Type B pancreatic cell (in vitro differentiated cells): ENCODE measurements around the gene PTBP3. TPM values are rescaled to one million over a fixed set of nuclear protein-coding genes. Genes with fewer than 3 reads are reported as not detected.

Experiments used
- DNase-seq: peaks from one replicate; pipeline ENCODE4 v3.0.0; 2021; ENCODE audit warnings: mixed read lengths; ENCODE audit not compliant: unreplicated experiment; ENCODE audit errors: extremely low spot score
- H3K27ac Mint-ChIP-seq: 2 replicates; pipeline ENCODE4 v1.8.0; 2021; ENCODE audit warnings: mild to moderate bottlenecking, mixed read lengths
- H3K27me3 Mint-ChIP-seq: 2 replicates; pipeline ENCODE4 v1.8.0; 2021; ENCODE audit warnings: mixed read lengths
- H3K36me3 Mint-ChIP-seq: 2 replicates; pipeline ENCODE4 v1.8.0; 2021; ENCODE audit warnings: mixed read lengths
- H3K4me1 Mint-ChIP-seq: one replicate; pipeline ENCODE4 v1.8.0; 2021; ENCODE audit warnings: mixed read lengths; ENCODE audit not compliant: unreplicated experiment
- H3K4me3 Mint-ChIP-seq: 2 replicates; pipeline ENCODE4 v1.8.0; 2021; ENCODE audit warnings: mild to moderate bottlenecking, mixed read lengths
- H3K9me3 Mint-ChIP-seq: 2 replicates; pipeline ENCODE4 v1.8.0; 2021; ENCODE audit warnings: mixed read lengths
- total RNA-seq: library from RNA; stranded (reverse); gene quantifications from 2 replicates; pipeline ENCODE4 v1.2.1, GENCODE V29; 2021; ENCODE audit warnings: low replicate concordance
- TF ChIP-seq, protein P1 (sequence below): fragments of 200-600 bp; sonication (generic); conservative IDR thresholded peaks from 2 replicates; pipeline ENCODE4 v1.5.0; 2021; ENCODE audit warnings: antibody characterized with exemption, mild to moderate bottlenecking

The PTBP3 gene
- total RNA-seq, 1 donor from 2014 or later, result 78.6 TPM

DNA sequence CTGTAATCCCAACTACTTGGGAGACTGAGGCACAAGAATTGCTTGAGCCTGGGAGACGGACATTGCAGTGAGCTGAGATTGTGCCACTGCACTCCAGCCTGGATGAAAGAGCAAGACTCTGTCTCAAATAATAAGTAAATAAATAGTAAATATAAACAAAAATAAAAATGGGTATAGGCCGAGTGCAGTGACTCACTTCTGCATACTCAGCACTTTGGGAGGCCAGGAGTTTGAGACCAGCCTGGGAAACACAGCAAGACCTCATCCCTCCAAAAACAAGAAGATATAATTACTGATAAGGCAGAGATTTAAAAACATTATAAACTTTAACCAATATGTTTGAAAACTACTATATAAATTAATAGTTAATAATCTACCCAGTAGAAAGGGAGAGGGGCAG is 120.5 kb downstream of the PTBP3 start:
- no peak for DNase-seq

GRCh38 chr9:112207451-112207850 is 126.0 kb downstream of the PTBP3 start:
- H3K27ac Mint-ChIP-seq, result no peak overlapping the region

More for the DNA sequence above, 120.5 kb downstream of the PTBP3 start:
- Mint-ChIP-seq H3K4me3 (no peak overlapping the region), H3K27ac (no peak overlapping the region), H3K36me3 (peaks cover 49% of the 10 kb centered on the region), H3K27me3 (no peaks in the 10 kb centered on the region), H3K4me1 (peaks cover 5% of the 10 kb centered on the region), H3K9me3 (peaks cover 4% of the 10 kb centered on the region)
- TF ChIP-seq, protein P1, sequence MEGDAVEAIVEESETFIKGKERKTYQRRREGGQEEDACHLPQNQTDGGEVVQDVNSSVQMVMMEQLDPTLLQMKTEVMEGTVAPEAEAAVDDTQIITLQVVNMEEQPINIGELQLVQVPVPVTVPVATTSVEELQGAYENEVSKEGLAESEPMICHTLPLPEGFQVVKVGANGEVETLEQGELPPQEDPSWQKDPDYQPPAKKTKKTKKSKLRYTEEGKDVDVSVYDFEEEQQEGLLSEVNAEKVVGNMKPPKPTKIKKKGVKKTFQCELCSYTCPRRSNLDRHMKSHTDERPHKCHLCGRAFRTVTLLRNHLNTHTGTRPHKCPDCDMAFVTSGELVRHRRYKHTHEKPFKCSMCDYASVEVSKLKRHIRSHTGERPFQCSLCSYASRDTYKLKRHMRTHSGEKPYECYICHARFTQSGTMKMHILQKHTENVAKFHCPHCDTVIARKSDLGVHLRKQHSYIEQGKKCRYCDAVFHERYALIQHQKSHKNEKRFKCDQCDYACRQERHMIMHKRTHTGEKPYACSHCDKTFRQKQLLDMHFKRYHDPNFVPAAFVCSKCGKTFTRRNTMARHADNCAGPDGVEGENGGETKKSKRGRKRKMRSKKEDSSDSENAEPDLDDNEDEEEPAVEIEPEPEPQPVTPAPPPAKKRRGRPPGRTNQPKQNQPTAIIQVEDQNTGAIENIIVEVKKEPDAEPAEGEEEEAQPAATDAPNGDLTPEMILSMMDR, result no peak

GRCh38 chr9:112203536-112203935 is 129.9 kb downstream of the PTBP3 start:
- Mint-ChIP-seq H3K4me3 (no peak overlapping the region), H3K27me3 (no peaks in the 10 kb centered on the region), H3K4me1 (no peaks in the 10 kb centered on the region), H3K9me3 (peaks cover 18% of the 10 kb centered on the region), H3K36me3 (peaks cover 42% of the 10 kb centered on the region), H3K27ac (no peak overlapping the region)
- DNase-seq, result no peak
- TF ChIP-seq, protein P1, result no peak

More at GRCh38 chr9:112207451-112207850, 126.0 kb downstream of the PTBP3 start:
- Mint-ChIP-seq H3K36me3 (peaks cover 54% of the 10 kb centered on the region), H3K9me3 (peaks cover 18% of the 10 kb centered on the region), H3K27me3 (no peaks in the 10 kb centered on the region), H3K4me3 (no peak overlapping the region), H3K4me1 (no peaks in the 10 kb centered on the region)
- TF ChIP-seq, protein P1, result no peak
- no peak for DNase-seq

DNA sequence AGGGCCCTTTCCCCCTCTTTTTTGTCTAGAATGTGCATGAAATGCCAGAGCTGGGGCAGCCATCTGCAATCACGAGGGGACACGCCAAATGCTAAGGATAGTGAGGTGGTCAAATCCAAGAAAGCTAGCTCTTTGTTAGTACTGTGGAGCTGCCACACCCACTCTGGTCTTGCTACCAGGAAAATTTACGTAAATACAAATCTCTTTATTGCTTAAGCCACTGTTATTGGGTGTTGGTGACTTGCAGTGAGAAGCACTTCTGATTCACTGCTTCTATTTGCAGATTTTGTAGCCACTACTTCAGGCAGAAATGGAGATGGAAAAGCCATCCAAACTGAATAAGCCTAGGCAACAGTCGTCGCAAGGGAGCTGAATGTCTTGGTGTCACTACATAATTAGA is 132.7 kb downstream of the PTBP3 start:
- Mint-ChIP-seq H3K9me3 (peaks cover 9% of the 10 kb centered on the region), H3K36me3 (peaks cover 27% of the 10 kb centered on the region), H3K4me1 (no peaks in the 10 kb centered on the region), H3K4me3 (no peak overlapping the region), H3K27me3 (no peaks in the 10 kb centered on the region), H3K27ac (no peak overlapping the region)
- TF ChIP-seq, protein P1, result no peak
- DNase-seq, result no peak

- no peaks in the 10 kb centered on the region for H3K27me3 Mint-ChIP-seq
Observed at GRCh38 chr9:112198646-112199045, 134.8 kb downstream of the PTBP3 start.

More at GRCh38 chr9:112198646-112199045, 134.8 kb downstream of the PTBP3 start:
- Mint-ChIP-seq H3K36me3 (peaks cover 17% of the 10 kb centered on the region), H3K9me3 (peaks cover 7% of the 10 kb centered on the region), H3K4me1 (no peaks in the 10 kb centered on the region), H3K27ac (no peak overlapping the region), H3K4me3 (no peak overlapping the region)
- DNase-seq, result no peak
- TF ChIP-seq, protein P1, result no peak
